ENCODE results near the gene MUC12. TPM values are rescaled to one million over a fixed set of nuclear protein-coding genes. Genes with fewer than 3 reads are reported as not detected.

Gene MUC12
- total RNA-seq, 4 donors from 2014 or later = not detected

DNA sequence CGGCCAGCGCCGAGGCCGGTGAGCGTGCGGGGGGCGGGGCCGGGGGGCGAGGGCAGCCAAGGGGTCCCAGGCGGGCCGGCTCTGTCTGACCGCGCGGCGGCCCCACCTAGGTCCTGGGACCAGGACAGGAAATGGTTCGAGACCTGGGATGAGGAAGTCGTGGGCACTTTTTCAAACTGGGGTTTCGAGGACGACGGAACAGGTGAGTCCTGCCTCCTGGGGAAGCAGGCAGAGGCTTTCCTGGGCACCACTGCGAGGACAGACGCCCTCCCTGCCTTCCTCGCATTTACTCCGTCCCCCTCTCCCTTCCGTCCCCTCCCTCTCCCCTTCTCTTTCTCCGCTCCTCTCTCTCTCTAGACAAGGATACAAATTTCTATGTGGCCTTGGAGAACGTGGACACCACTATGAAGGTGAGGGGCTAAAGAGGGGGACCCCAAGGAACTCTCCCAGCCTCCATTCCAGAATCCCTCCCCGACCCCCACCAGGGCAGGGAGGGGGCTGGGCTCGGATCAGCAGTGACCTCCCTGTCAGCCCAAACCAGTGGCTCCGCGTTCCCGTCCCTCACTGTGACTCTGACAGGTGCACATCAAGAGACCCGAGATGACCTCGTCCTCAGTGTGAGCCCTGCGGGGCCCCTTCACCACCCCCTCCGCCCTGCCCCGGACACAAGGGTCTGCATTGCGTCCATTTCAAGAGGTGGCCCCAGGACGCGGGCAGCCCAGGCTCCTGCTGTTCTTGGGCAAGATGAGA, 2.6 kb upstream of the MUC12 start:
- no peak for DNase-seq
- peaks cover 30% of the 10 kb centered on the region for H3K27me3 ChIP-seq
- no peaks in the 10 kb centered on the region for H3K9me3 ChIP-seq
- no peaks in the 10 kb centered on the region for H3K36me3 ChIP-seq
- intact Hi-C loops (cut with DNase I) = no loop called here
- no peak overlapping the region for H3K4me3 ChIP-seq (replicated peaks in 1 of 3)
- H3K4me1 ChIP-seq = peaks cover 9 to 18% of the 10 kb centered on the region in 2 donors
- 10 to 17% methylated on average over 25 to 29 of the region's 40 CpGs for WGBS, 2 donors
- no peak overlapping the region for H3K27ac ChIP-seq
- no peak for TF ChIP-seq POLR2A (IDR thresholded peaks at IDR 0.05)

DNA sequence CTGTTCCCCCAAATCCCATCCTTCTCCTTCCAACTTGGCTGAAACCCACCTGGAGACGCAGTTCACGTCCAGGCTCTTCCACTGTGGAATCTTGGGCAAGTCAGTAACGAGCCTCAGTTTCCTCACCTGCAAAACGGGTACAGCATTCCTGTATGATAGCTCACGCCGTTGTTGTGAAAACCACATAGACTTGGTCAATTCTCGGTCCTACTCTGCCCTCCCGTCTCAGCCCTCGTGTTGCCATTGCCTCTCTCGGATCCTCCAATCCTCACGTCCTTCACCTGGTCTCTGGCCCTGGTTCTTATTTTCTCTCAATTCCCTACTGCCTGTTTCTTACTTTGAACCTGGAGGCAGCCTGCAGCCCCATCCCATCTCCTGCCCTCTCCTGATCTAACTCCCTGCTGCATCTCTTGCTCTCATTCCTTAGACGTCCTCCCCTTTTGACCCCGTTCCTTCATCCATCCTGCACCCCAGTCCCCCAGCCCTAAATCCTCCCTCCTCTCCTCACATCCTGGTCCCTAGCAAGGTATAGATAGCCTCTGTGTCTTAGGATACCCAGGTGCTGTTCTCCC, 2.0 kb upstream of the MUC12 start:
- Histone ChIP-seq H3K4me3 (replicated peaks in 1 of 3) (no peak overlapping the region), H3K4me1 (peaks cover 9 to 18% of the 10 kb centered on the region in 2 donors), H3K27me3 (peaks cover 30% of the 10 kb centered on the region), H3K9me3 (no peaks in the 10 kb centered on the region), H3K27ac (no peak overlapping the region), H3K36me3 (no peaks in the 10 kb centered on the region)
- 50 to 52% methylated on average over 13 of the region's 13 CpGs for WGBS, 2 donors
- DNase-seq = no peak
- intact Hi-C loops (cut with DNase I) = no loop called here
- TF ChIP-seq, protein P1, sequence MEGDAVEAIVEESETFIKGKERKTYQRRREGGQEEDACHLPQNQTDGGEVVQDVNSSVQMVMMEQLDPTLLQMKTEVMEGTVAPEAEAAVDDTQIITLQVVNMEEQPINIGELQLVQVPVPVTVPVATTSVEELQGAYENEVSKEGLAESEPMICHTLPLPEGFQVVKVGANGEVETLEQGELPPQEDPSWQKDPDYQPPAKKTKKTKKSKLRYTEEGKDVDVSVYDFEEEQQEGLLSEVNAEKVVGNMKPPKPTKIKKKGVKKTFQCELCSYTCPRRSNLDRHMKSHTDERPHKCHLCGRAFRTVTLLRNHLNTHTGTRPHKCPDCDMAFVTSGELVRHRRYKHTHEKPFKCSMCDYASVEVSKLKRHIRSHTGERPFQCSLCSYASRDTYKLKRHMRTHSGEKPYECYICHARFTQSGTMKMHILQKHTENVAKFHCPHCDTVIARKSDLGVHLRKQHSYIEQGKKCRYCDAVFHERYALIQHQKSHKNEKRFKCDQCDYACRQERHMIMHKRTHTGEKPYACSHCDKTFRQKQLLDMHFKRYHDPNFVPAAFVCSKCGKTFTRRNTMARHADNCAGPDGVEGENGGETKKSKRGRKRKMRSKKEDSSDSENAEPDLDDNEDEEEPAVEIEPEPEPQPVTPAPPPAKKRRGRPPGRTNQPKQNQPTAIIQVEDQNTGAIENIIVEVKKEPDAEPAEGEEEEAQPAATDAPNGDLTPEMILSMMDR (IDR thresholded peaks at IDR 0.05) = no peak
- no peak for TF ChIP-seq POLR2A (IDR thresholded peaks at IDR 0.05)

DNA sequence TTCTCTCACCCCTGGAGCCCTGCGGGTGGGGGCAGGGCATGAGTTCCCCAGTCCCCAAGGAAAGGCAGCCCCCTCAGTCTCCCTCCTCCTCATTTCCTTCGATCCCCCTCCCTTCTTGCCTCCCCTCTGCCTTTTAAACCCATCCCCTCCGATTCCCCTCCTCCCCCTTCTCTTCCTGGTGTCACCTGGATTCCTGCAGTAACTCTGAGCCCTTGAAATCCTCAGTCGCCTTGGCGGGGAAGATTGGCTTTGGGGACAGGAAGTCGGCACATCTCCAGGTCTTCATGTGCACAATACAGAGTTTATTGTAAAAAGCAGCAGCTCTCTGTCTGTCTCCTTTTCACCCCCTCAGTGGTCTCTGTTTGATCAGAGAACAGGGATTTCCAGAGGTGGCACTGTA, 1.3 kb upstream of the MUC12 start:
- intact Hi-C loops (cut with DNase I) = no loop called here
- no peak overlapping the region for H3K27ac ChIP-seq
- TF ChIP-seq POLR2A (IDR thresholded peaks at IDR 0.05) = no peak
- TF ChIP-seq, protein P1 (IDR thresholded peaks at IDR 0.05) = no peak
- peaks cover 30% of the 10 kb centered on the region for H3K27me3 ChIP-seq
- H3K36me3 ChIP-seq = no peaks in the 10 kb centered on the region
- DNase-seq = no peak
- H3K4me3 ChIP-seq (replicated peaks in 1 of 3) = no peak overlapping the region
- 9 to 11% methylated on average over 5 to 6 of the region's 6 CpGs for WGBS, 2 donors
- no peaks in the 10 kb centered on the region for H3K9me3 ChIP-seq
- peaks cover 9 to 18% of the 10 kb centered on the region in 2 donors for H3K4me1 ChIP-seq

DNA sequence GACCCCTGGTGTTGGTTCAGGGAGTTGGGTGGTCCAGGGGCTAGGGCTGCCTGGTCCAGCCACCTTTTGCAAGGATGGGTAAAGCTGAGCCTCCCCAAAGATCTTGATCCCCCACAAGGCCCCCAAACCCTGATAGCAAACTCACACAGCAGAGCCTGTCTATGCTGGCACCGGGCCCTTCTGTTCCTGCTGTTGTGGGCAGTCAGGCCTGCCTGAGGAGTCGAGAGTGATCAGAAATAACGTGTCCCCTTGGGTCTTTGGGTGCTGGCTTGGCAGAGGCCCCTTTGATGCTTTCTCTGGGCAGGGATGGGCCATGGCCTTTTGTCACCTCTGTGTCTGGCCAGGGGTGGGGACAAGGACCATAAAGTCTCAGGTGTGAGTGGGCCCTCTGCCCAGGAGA, 715 bp upstream of the MUC12 start:
- DNase-seq = no peak
- Histone ChIP-seq H3K27me3 (peaks cover 30% of the 10 kb centered on the region), H3K4me1 (peaks cover 9 to 18% of the 10 kb centered on the region in 2 donors), H3K9me3 (no peaks in the 10 kb centered on the region), H3K4me3 (replicated peaks in 1 of 3) (no peak overlapping the region), H3K36me3 (no peaks in the 10 kb centered on the region), H3K27ac (no peak overlapping the region)
- intact Hi-C loops (cut with DNase I) = no loop called here
- TF ChIP-seq, protein P1 (IDR thresholded peaks at IDR 0.05) = no peak
- TF ChIP-seq POLR2A (IDR thresholded peaks at IDR 0.05) = no peak
- 20% methylated on average over 3 of the region's 3 CpGs for WGBS, 2 donors

DNA sequence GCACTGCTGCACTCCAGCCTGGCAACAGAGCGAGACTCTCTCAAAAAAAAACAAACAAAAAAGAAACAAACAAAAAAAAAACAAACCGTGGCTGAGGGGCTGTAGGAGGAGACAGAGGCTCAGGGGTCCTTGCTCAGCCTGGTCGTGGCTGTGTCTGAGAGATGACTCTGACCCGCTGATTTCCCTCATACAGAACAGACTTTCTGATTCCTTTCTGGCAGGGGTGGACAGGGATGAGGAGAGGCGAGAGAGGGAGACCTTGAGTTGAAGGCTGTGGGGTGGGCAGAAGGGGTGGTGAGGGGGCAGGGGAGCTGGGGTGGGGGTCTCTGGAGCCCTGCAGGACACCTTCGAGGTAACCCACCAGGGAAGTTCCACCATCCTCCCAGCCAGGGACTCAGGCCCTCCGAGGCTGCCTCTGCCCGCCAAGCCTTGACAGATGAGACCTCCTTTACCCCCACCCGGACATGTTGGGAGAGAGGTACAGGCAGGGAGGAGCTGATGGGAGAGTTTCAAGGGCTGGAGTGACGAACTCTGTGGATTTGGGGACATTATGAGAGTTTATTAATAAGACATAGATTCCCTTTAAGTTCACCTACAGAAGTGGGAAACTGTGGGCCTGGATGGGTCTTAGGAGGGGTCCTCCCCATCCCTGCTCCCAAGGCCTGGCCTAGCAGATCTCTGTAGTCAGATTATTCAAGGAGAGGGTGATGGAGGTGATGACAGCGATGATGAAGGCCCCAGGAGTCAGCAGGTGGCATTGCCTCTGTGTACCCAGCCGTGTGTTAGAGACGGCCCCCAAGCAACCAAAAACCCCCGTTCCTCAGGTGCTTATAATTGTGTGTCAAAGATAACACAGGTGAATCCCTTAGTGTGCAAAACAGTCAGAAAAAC, 2.0 kb downstream of the MUC12 start:
- no peak for DNase-seq
- H3K36me3 ChIP-seq = no peaks in the 10 kb centered on the region
- 48 to 50% methylated on average over 14 of the region's 14 CpGs for WGBS, 2 donors
- peaks cover 0 to 7% of the 10 kb centered on the region in 2 donors for H3K4me1 ChIP-seq
- TF ChIP-seq, protein P1 (IDR thresholded peaks at IDR 0.05) = no peak
- TF ChIP-seq POLR2A (IDR thresholded peaks at IDR 0.05) = no peak
- intact Hi-C loops (cut with DNase I) = no loop called here
- no peak overlapping the region for H3K27ac ChIP-seq
- H3K9me3 ChIP-seq = no peaks in the 10 kb centered on the region
- peaks cover 10% of the 10 kb centered on the region for H3K27me3 ChIP-seq
- no peak overlapping the region for H3K4me3 ChIP-seq (replicated peaks in 1 of 3)

Measured in thyroid gland (tissue), 4 donors.